Left lung (tissue), 10 donors: Measurements from ENCODE around the gene ITK. TPM values are rescaled to one million over a fixed set of nuclear protein-coding genes. Genes with fewer than 3 reads are reported as not detected.

ENCODE experiments used
- ATAC-seq: fragments of 200-7000 bp; cut with Tn5 transposase; one replicate; pipeline ENCODE4 v1.9.1; 2020; ENCODE audit warnings: moderate library complexity
- DNase-seq, 4 donors: peaks; one replicate each; pipeline ENCODE4 v3.0.0-alpha.2; 2013 to 2020
- H3K27ac ChIP-seq, 2 donors: fragments of 200-600 bp; sonication (generic) in 1 of 2; one replicate each; pipeline versions ENCODE4 v1.5.0 to v1.8.0; 2020 to 2021
- H3K27me3 ChIP-seq, 2 donors: fragments of 200-600 bp; sonication (generic) in 1 of 2; one replicate each; pipeline versions ENCODE4 v1.5.0 to v1.8.0; 2020 to 2021
- H3K36me3 ChIP-seq, 2 donors: fragments of 200-600 bp; sonication (generic) in 1 of 2; one replicate each; pipeline versions ENCODE4 v1.5.0 to v1.8.0; 2020 to 2021
- H3K4me1 ChIP-seq, 2 donors: fragments of 200-600 bp; one replicate each; pipeline ENCODE4 v1.8.0; 2021
- H3K4me3 ChIP-seq, 2 donors: fragments of 200-600 bp; sonication (generic) in 1 of 2; one replicate each; pipeline versions ENCODE4 v1.5.0 to v1.8.0; 2020 to 2021; ENCODE audit warnings: mild to moderate bottlenecking in 1 of 2
- H3K9me3 ChIP-seq, 2 donors: fragments of 200-600 bp; sonication (generic) in 1 of 2; one replicate each; pipeline versions ENCODE4 v1.5.0 to v1.8.0; 2020 to 2021
- CTCF ChIP-seq, 2 donors: fragments of 200-600 bp; sonication (generic) in 1 of 2; IDR thresholded peaks; one replicate each; pipeline versions ENCODE4 v1.5.0 to v1.8.0; 2021; ENCODE audit warnings: antibody characterized with exemption in 2 of 2
- intact Hi-C, 2 donors: fragments of 100-400 bp; cut with DNase I; formaldehyde crosslinking; loops; one replicate each; pipeline versions ENCODE4 v1.11.2 to v1.14.2; 2022
- polyA plus RNA-seq, 6 donors: library from polyadenylated mRNA; unstranded; fragments of 120-200 nt; gene quantifications; one replicate each; pipeline ENCODE4 v1.2.1, GENCODE V29; 2013; ENCODE audit not compliant: insufficient read length in 6 of 6
- total RNA-seq, 2 donors: library from RNA; stranded (reverse); fragmentation: NEBNext Ultra II Directional; extraction: Animal tissue kit (Norgen Biotek cat#: 25700); gene quantifications; one replicate each; pipeline ENCODE4 v1.2.1, GENCODE V29; 2021
- donor health status: DM: no; HTN: yes; CAD: no.
- donor health status: DM: no; HTN: no; CAD: no.

ITK gene
- total and polyA plus RNA-seq, 8 donors = 0.49 to 8.1 (median 1.1) TPM

DNA sequence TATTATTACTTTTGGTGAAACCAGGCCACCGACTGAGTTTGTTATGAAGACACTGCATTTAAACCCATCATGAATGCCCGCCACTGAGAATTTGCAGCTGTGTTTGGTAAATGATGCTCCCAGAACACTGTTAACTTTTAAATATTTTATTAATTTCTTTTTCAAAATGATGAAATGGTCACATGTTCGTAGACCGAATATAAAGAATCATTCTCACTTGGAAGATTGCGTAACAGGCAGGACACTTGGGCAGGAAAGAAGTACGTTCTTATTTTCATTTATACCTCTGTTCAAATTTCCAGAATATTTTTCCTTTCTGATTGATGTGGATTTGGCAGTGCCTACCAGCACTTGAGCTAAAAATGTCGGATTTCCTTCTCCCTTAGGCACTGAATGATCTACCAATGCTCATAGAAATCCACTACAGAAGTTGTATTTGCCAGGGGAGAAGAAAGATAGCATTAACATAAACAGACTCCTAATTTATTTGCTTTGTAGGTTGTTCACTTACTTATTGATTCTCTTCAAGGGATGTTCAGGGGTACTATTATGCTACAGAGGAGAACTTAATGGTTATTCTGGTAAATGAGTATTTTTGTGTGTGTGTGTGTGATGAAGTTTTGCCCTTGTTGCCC lies 99.1 kb downstream of the ITK start:
- Histone ChIP-seq H3K4me3 (no peak overlapping the region), H3K9me3 (no peaks in the 10 kb centered on the region), H3K27me3 (no peaks in the 10 kb centered on the region), H3K4me1 (peaks cover 4 to 35% of the 10 kb centered on the region in 2 donors), H3K27ac (no peak overlapping the region), H3K36me3 (no peaks in the 10 kb centered on the region)
- DNase-seq (no peak), ATAC-seq (peak; percentile 18)
- intact Hi-C loops = no loop called here
- no peak for TF ChIP-seq CTCF (IDR thresholded peaks at IDR 0.05)

DNA sequence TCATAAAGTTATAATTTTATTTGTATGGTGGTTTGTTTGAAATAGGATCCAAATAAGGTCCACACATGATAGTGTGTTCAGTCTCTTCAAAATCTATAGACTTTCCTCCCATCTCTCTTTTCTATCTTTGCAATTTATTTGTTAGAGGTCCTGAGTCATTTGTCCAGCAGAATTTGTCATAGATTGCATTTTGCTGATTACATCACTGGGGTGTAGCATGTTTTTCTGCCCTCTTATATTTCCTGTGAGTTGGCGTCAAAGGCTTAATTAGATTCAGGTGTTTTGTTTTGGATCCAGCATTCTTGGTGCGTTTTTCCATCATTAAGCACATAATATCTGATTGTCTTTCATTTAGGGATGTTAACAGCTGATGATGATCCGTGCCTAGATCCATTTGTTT lies 100.3 kb downstream of the ITK start:
- TF ChIP-seq CTCF (IDR thresholded peaks at IDR 0.05) = no peak
- ATAC-seq = no peak

DNA sequence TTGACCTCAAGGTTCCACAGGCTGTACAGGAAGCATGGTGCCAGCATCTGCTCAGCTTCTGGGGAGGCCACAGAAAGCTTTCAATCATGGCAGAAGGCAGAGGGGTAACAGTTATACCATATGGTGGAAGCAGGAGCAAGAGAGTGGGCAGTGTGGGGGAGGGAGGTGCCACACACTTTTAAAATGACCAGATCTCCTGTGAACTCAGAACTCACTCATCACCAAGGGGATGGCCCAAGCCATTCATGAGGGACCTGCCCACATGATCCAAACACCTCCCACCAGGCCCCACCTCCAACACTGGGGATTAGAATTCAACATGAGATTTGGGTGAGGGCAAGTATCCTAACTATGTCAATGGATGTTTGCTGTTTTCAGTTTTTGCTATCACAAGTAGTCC lies 101.5 kb downstream of the ITK start:
- Histone ChIP-seq H3K27ac (no peak overlapping the region), H3K36me3 (peaks cover 0 to 8% of the 10 kb centered on the region in 2 donors), H3K4me3 (no peak overlapping the region), H3K4me1 (peaks cover 4 to 35% of the 10 kb centered on the region in 2 donors), H3K27me3 (no peaks in the 10 kb centered on the region), H3K9me3 (no peaks in the 10 kb centered on the region)
- TF ChIP-seq CTCF (IDR thresholded peaks at IDR 0.05) = no peak
- no peak for ATAC-seq
- no peak for DNase-seq
- intact Hi-C loops = no loop called here

More for the DNA sequence above, 100.3 kb downstream of the ITK start:
- Histone ChIP-seq H3K27ac (peak overlapping the region in 1 of 2 donors; percentile 16), H3K9me3 (no peaks in the 10 kb centered on the region), H3K4me1 (peaks cover 4 to 35% of the 10 kb centered on the region in 2 donors), H3K36me3 (no peaks in the 10 kb centered on the region), H3K27me3 (no peaks in the 10 kb centered on the region), H3K4me3 (no peak overlapping the region)
- intact Hi-C loops = no loop called here
- DNase-seq = no peak

- no peak for ATAC-seq
- no peak for TF ChIP-seq CTCF (IDR thresholded peaks at IDR 0.05)
- Histone ChIP-seq H3K9me3 (no peaks in the 10 kb centered on the region), H3K4me1 (peaks cover 4 to 29% of the 10 kb centered on the region in 2 donors), H3K4me3 (no peak overlapping the region), H3K27me3 (no peaks in the 10 kb centered on the region), H3K36me3 (peaks cover 0 to 13% of the 10 kb centered on the region in 2 donors), H3K27ac (no peak overlapping the region)
- DNase-seq = no peak
- intact Hi-C loops = no loop called here
Measured at GRCh38 chr5:157283434-157283833, 102.8 kb downstream of the ITK start.

DNA sequence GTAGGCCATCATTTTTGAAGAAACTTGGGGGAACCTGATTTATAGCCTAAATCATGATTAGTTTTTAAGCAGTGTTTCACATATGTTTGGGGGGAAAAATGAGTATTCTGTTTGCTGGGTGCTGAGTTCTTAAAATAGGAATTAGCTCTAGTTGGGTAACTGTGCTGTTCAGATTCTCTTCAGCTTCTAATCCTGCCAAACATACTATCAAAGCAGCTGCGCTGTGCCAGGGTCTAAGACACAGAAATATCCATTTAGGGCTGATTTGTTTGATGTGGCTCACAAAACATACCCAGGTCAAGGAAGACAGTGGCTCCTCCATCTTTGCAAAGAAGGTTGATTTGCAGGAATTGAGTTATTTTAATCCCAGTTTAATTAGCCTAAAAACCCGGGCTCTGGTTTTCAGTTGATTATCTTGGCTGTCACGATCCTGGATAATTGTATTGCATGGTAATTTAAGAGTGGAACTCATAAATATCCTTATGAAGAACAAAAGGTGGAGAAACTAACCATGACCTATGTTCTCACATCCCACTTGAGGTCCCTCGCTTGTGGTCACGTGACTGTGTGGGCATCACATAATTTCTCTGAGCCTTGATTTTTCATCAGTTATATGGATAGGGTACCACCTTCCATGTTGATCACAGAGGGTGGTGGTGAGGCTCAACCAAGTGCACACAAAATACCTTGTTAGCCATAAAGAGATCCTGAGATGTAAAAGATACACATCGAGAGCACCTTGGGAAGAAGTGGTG lies 104.0 kb downstream of the ITK start:
- Histone ChIP-seq H3K9me3 (no peaks in the 10 kb centered on the region), H3K36me3 (peaks cover 0 to 13% of the 10 kb centered on the region in 2 donors), H3K4me3 (no peak overlapping the region), H3K27me3 (no peaks in the 10 kb centered on the region), H3K27ac (no peak overlapping the region), H3K4me1 (peaks cover 4 to 22% of the 10 kb centered on the region in 2 donors)
- TF ChIP-seq CTCF (IDR thresholded peaks at IDR 0.05) = no peak
- ATAC-seq = no peak
- no peak for DNase-seq
- intact Hi-C loops = no loop called here
